Measurements from ENCODE around the gene DPYSL5. TPM values are rescaled to one million over a fixed set of nuclear protein-coding genes. Genes with fewer than 3 reads are reported as not detected.

The DPYSL5 gene
- total RNA-seq, 5 donors from 2014 or later (not counting 1 experiment from before 2014, with no cell fraction given) = not detected

GRCh38 chr2:26946841-26947784, 99.2 kb downstream of the DPYSL5 start:
- DNase-seq (no peak), ATAC-seq (replicated peaks in 1 of 4) (no peak)
- ChIA-PET POLR2A (no interaction called here), CTCF (no interaction called here)
- Mint-ChIP-seq H3K4me1 (peaks cover 2 to 6% (median 2%) of the 10 kb centered on the region in 3 donors), H3K27ac (no peak overlapping the region), H3K27me3 (peaks cover 25 to 32% of the 10 kb centered on the region in 2 donors), H3K9me3 (no peaks in the 10 kb centered on the region), H3K36me3 (no peaks in the 10 kb centered on the region), H3K4me3 (no peak overlapping the region)
- Histone ChIP-seq H3K4me3 (ENCODE audit: control insufficient read depth in 1 of 2, extremely low read depth in 1 of 2, low read length in 1 of 2) (no peak overlapping the region), H3K9me3 (no peaks in the 10 kb centered on the region), H3K36me3 (ENCODE audit: control insufficient read depth in 2 of 2, extremely low read depth in 1 of 2, insufficient read depth in 1 of 2, low read length in 1 of 2) (no peaks in the 10 kb centered on the region), H3K4me1 (ENCODE audit: control insufficient read depth in 1 of 2, extremely low read depth in 1 of 2, insufficient read depth in 2 of 2, low read length in 2 of 2) (no peaks in the 10 kb centered on the region), H3K27me3 (replicated peaks in 1 of 2; ENCODE audit: control insufficient read depth in 2 of 2, extremely low read depth in 1 of 2, insufficient read depth in 2 of 2, low read length in 1 of 2) (peaks cover 0 to 59% of the 10 kb centered on the region in 2 experiments), H3K27ac (ENCODE audit: low read length) (no peak overlapping the region)
- WGBS (ENCODE audit: insufficient coverage) = 77% methylated on average over 32 of the region's 34 CpGs

DNA sequence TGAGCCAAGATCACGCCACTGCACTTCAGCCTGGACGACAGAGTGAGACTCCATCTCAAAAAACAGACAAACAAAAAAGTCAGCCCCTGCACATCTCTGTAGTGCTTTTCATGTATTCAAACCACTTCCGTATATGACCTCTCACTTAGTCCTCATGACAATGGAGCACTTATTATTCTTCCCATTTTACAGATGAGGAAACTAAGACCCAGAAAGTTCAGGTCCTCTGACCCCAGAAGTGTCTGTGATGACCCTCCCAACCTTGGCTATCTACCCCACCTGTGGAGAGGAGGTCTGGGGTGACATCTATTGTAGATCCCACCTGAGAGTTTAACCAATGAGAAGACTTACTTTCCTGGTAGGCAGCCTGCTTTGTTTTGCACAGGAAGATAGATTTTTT, 100.9 kb downstream of the DPYSL5 start:
- Histone ChIP-seq H3K4me1 (ENCODE audit: control insufficient read depth in 1 of 2, extremely low read depth in 1 of 2, insufficient read depth in 2 of 2, low read length in 2 of 2) (no peaks in the 10 kb centered on the region), H3K4me3 (ENCODE audit: control insufficient read depth in 1 of 2, extremely low read depth in 1 of 2, low read length in 1 of 2) (no peak overlapping the region), H3K9me3 (no peaks in the 10 kb centered on the region), H3K36me3 (ENCODE audit: control insufficient read depth in 2 of 2, extremely low read depth in 1 of 2, insufficient read depth in 1 of 2, low read length in 1 of 2) (no peaks in the 10 kb centered on the region), H3K27me3 (replicated peaks in 1 of 2; ENCODE audit: control insufficient read depth in 2 of 2, extremely low read depth in 1 of 2, insufficient read depth in 2 of 2, low read length in 1 of 2) (peaks cover 0 to 51% of the 10 kb centered on the region in 2 experiments), H3K27ac (ENCODE audit: low read length) (no peak overlapping the region)
- H3K4me1 Mint-ChIP-seq = no peaks in the 10 kb centered on the region
- POLR2A ChIA-PET = no interaction called here
- H3K27ac Mint-ChIP-seq = no peak overlapping the region
- no peak for DNase-seq
- H3K4me3 Mint-ChIP-seq = no peak overlapping the region
- no peaks in the 10 kb centered on the region for H3K36me3 Mint-ChIP-seq
- WGBS (ENCODE audit: insufficient coverage) = 88% methylated on average over 1 of the region's 3 CpGs
- H3K9me3 Mint-ChIP-seq = no peaks in the 10 kb centered on the region
- CTCF ChIA-PET = no interaction called here
- H3K27me3 Mint-ChIP-seq = peaks cover 16 to 29% of the 10 kb centered on the region in 2 donors
- ATAC-seq (replicated peaks in 1 of 4) = no peak

DNA sequence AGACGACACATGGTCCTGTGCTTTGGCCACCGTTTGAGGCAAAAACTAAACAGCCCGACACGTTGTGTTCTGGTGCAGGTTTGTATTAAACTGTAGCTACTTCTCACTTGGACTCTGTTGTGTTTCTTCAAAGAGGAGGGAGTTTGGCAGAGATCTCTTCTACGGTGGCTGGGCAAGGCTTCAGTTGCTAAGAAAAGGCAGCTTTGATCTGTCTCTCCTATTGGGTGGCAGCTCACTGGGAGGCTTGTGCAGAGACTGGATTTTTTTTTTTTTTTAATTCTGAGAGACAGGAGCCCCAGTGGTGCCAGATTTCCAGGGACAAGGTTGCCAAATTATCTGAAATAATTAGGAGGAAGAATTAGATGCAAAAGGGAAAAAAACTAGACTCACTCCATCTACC, 102.3 kb downstream of the DPYSL5 start:
- ATAC-seq (replicated peaks in 1 of 4) (no peak), DNase-seq (no peak)
- H3K36me3 ChIP-seq (ENCODE audit: control insufficient read depth in 2 of 2, extremely low read depth in 1 of 2, insufficient read depth in 1 of 2, low read length in 1 of 2) = no peaks in the 10 kb centered on the region
- H3K4me1 ChIP-seq (ENCODE audit: control insufficient read depth in 1 of 2, extremely low read depth in 1 of 2, insufficient read depth in 2 of 2, low read length in 2 of 2) = no peaks in the 10 kb centered on the region
- 84% methylated on average over 4 of the region's 5 CpGs for WGBS (ENCODE audit: insufficient coverage)
- no peaks in the 10 kb centered on the region for H3K9me3 ChIP-seq
- Mint-ChIP-seq H3K4me1 (no peaks in the 10 kb centered on the region), H3K36me3 (no peaks in the 10 kb centered on the region), H3K27ac (no peak overlapping the region), H3K4me3 (no peak overlapping the region), H3K27me3 (peaks cover 19 to 32% of the 10 kb centered on the region in 2 donors), H3K9me3 (no peaks in the 10 kb centered on the region)
- H3K27me3 ChIP-seq (replicated peaks in 1 of 2; ENCODE audit: control insufficient read depth in 2 of 2, extremely low read depth in 1 of 2, insufficient read depth in 2 of 2, low read length in 1 of 2) = peaks cover 0 to 47% of the 10 kb centered on the region in 2 experiments
- ChIA-PET CTCF (no interaction called here), POLR2A (no interaction called here)
- H3K4me3 ChIP-seq (ENCODE audit: control insufficient read depth in 1 of 2, extremely low read depth in 1 of 2, low read length in 1 of 2) = no peak overlapping the region
- H3K27ac ChIP-seq (ENCODE audit: low read length) = no peak overlapping the region

- Mint-ChIP-seq H3K4me1 (no peaks in the 10 kb centered on the region), H3K27ac (no peak overlapping the region)
Observed at GRCh38 chr2:26951236-26951635, 103.3 kb downstream of the DPYSL5 start.

GRCh38 chr2:26952374-26952773, 104.4 kb downstream of the DPYSL5 start:
- H3K4me3 ChIP-seq (ENCODE audit: control insufficient read depth in 1 of 2, extremely low read depth in 1 of 2, low read length in 1 of 2) = no peak overlapping the region
- no peaks in the 10 kb centered on the region for H3K9me3 ChIP-seq
- ATAC-seq (replicated peaks in 1 of 4) = no peak
- no peak overlapping the region for H3K27ac Mint-ChIP-seq
- H3K27ac ChIP-seq (ENCODE audit: low read length) = no peak overlapping the region
- ChIA-PET POLR2A (no interaction called here), CTCF (interaction anchor here in 1 of 2 donors (0.5 kb wide), 1 partner anchor 12 kb away, joined by 4 read pairs; no protein-coding TSS in a partner anchor)
- peaks cover 0 to 34% of the 10 kb centered on the region in 2 experiments for H3K27me3 ChIP-seq (replicated peaks in 1 of 2; ENCODE audit: control insufficient read depth in 2 of 2, extremely low read depth in 1 of 2, insufficient read depth in 2 of 2, low read length in 1 of 2)
- peaks cover 21 to 32% of the 10 kb centered on the region in 2 donors for H3K27me3 Mint-ChIP-seq
- H3K4me3 Mint-ChIP-seq = no peak overlapping the region
- WGBS (ENCODE audit: insufficient coverage) = 78% methylated on average over 3 of the region's 4 CpGs
- no peaks in the 10 kb centered on the region for H3K4me1 ChIP-seq (ENCODE audit: control insufficient read depth in 1 of 2, extremely low read depth in 1 of 2, insufficient read depth in 2 of 2, low read length in 2 of 2)
- no peaks in the 10 kb centered on the region for H3K4me1 Mint-ChIP-seq
- no peaks in the 10 kb centered on the region for H3K9me3 Mint-ChIP-seq
- no peak for DNase-seq
- H3K36me3 ChIP-seq (ENCODE audit: control insufficient read depth in 2 of 2, extremely low read depth in 1 of 2, insufficient read depth in 1 of 2, low read length in 1 of 2) = no peaks in the 10 kb centered on the region
- no peaks in the 10 kb centered on the region for H3K36me3 Mint-ChIP-seq

More at GRCh38 chr2:26951236-26951635, 103.3 kb downstream of the DPYSL5 start:
- ChIA-PET POLR2A (no interaction called here), CTCF (no interaction called here)
- Mint-ChIP-seq H3K9me3 (no peaks in the 10 kb centered on the region), H3K27me3 (peaks cover 24 to 30% of the 10 kb centered on the region in 2 donors), H3K36me3 (no peaks in the 10 kb centered on the region), H3K4me3 (no peak overlapping the region)
- ATAC-seq (replicated peaks in 1 of 4) (no peak), DNase-seq (no peak)
- H3K9me3 ChIP-seq = no peaks in the 10 kb centered on the region
- peaks cover 0 to 41% of the 10 kb centered on the region in 2 experiments for H3K27me3 ChIP-seq (replicated peaks in 1 of 2; ENCODE audit: control insufficient read depth in 2 of 2, extremely low read depth in 1 of 2, insufficient read depth in 2 of 2, low read length in 1 of 2)
- no peak overlapping the region for H3K4me3 ChIP-seq (ENCODE audit: control insufficient read depth in 1 of 2, extremely low read depth in 1 of 2, low read length in 1 of 2)
- no peaks in the 10 kb centered on the region for H3K4me1 ChIP-seq (ENCODE audit: control insufficient read depth in 1 of 2, extremely low read depth in 1 of 2, insufficient read depth in 2 of 2, low read length in 2 of 2)
- WGBS (ENCODE audit: insufficient coverage) = 100% methylated on average over 1 of the region's 3 CpGs
- no peak overlapping the region for H3K27ac ChIP-seq (ENCODE audit: low read length)
- no peaks in the 10 kb centered on the region for H3K36me3 ChIP-seq (ENCODE audit: control insufficient read depth in 2 of 2, extremely low read depth in 1 of 2, insufficient read depth in 1 of 2, low read length in 1 of 2)

DNA sequence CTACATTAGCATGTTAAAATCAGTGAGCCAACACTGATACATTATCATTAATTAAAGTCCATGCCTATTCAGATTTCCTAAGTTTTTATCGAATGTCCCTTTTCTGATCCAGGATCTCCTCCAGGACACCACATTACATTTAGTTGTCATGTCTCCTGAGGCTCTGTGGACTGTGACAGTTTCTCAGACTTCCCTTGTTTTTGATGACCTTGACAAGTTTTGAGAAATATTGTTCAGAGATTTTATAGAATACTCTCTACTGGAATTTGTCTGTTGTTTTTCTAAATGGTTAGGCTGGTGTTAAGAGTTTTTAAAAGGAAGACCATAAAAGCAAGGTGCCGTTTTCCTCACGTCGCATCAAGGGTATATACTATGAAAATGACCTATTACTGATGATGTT, 106.2 kb downstream of the DPYSL5 start:
- Mint-ChIP-seq H3K4me3 (no peak overlapping the region), H3K27me3 (peaks cover 18 to 34% of the 10 kb centered on the region in 2 donors), H3K9me3 (no peaks in the 10 kb centered on the region), H3K27ac (no peak overlapping the region), H3K4me1 (no peaks in the 10 kb centered on the region), H3K36me3 (no peaks in the 10 kb centered on the region)
- DNase-seq (no peak), ATAC-seq (replicated peaks in 1 of 4) (no peak)
- ChIA-PET POLR2A (interaction anchor here (0.6 to 0.9 kb wide), 2 partner anchors 9 to 1926 kb away, joined by 3 read pairs; no protein-coding TSS in a partner anchor), CTCF (interaction anchor here in 1 of 2 donors (1.1 kb wide), 1 partner anchor 50 kb away, joined by 4 read pairs; no protein-coding TSS in a partner anchor)
- Histone ChIP-seq H3K27ac (ENCODE audit: low read length) (no peak overlapping the region), H3K4me3 (ENCODE audit: control insufficient read depth in 1 of 2, extremely low read depth in 1 of 2, low read length in 1 of 2) (no peak overlapping the region), H3K9me3 (no peaks in the 10 kb centered on the region), H3K27me3 (replicated peaks in 1 of 2; ENCODE audit: control insufficient read depth in 2 of 2, extremely low read depth in 1 of 2, insufficient read depth in 2 of 2, low read length in 1 of 2) (peaks cover 0 to 29% of the 10 kb centered on the region in 2 experiments), H3K4me1 (ENCODE audit: control insufficient read depth in 1 of 2, extremely low read depth in 1 of 2, insufficient read depth in 2 of 2, low read length in 2 of 2) (no peaks in the 10 kb centered on the region), H3K36me3 (ENCODE audit: control insufficient read depth in 2 of 2, extremely low read depth in 1 of 2, insufficient read depth in 1 of 2, low read length in 1 of 2) (no peaks in the 10 kb centered on the region)
- 100% methylated on average over 1 of the region's 4 CpGs for WGBS (ENCODE audit: insufficient coverage)

Measured in T-cell (primary cell).